CD4-positive, alpha-beta T cell treated with Interleukin-1 beta for 1 hour (primary cell): ENCODE data around the gene CHST1.

Experiments
- DNase-seq, 2 donors: peaks; one replicate each; pipeline ENCODE4 v3.0.0-alpha.2; 2020 to 2022

CHST1 gene, protein sequence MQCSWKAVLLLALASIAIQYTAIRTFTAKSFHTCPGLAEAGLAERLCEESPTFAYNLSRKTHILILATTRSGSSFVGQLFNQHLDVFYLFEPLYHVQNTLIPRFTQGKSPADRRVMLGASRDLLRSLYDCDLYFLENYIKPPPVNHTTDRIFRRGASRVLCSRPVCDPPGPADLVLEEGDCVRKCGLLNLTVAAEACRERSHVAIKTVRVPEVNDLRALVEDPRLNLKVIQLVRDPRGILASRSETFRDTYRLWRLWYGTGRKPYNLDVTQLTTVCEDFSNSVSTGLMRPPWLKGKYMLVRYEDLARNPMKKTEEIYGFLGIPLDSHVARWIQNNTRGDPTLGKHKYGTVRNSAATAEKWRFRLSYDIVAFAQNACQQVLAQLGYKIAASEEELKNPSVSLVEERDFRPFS

DNA sequence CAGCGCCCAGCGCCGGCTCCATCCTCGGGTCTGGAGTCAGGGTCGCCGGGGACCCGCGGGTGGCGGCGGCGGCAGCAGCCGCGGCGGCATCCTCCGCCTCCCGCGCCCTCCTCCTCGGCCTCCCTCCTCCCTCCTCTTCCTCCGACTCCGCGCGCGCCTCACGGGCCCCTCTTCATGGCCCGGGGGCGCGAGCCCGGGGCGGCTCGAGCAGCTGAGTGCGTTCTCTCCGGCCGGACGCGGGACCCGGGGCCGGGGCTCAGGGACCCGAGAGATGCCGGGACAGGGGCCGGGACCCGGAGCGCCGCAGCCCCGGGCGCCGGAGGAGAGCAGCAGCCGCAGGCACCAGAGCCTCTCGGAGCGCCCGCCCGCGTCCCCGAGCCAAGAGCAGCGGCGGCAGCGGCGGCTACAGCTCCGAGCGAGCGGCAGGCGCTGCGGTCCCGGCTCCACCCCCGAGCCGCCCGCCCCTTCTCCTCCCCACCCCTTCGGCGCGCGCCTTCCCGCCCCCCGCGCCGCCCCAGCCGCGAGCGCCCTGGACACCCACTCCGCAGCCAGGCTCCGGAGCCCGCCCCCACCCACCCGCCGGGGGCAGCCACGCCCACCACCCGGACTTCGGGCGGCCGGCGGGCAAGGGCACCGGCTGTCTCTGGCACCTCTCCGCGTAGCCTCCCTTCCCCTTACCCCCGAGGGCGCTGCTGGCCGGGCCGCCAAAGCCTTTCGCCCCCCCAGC, at the start of gene CHST1:
TSS of gene CHST1 (minus strand) at position 417 of the 727 bp plus-strand sequence. CDS start 14,699 bp downstream, outside the sequence.
- peak in 1 of 2 donors; percentile 7 for DNase-seq

DNA sequence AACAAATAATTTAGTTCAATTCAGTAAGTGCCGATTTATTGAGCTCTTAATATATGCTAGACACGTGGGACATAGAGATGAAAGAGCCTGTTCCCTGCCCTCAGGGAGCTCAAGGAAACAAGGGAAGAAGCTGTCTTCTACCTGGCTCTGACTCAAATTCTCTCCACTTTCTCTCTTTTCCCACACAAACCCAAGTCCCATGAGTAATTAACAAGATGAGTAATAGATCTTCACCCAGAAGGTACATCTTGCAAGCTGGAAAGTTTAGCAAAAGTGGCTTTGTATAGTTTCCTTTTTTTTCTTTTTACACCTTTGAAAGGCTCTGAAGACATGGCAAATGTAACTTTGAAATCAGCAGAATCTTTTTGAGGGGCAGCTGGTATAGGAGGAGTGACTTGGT, 48.2 kb upstream of the CHST1 start:
- no peak for DNase-seq

- no peak for DNase-seq
These were observed 45.1 kb upstream of the CHST1 start for GRCh38 chr11:45710561-45710960.

DNA sequence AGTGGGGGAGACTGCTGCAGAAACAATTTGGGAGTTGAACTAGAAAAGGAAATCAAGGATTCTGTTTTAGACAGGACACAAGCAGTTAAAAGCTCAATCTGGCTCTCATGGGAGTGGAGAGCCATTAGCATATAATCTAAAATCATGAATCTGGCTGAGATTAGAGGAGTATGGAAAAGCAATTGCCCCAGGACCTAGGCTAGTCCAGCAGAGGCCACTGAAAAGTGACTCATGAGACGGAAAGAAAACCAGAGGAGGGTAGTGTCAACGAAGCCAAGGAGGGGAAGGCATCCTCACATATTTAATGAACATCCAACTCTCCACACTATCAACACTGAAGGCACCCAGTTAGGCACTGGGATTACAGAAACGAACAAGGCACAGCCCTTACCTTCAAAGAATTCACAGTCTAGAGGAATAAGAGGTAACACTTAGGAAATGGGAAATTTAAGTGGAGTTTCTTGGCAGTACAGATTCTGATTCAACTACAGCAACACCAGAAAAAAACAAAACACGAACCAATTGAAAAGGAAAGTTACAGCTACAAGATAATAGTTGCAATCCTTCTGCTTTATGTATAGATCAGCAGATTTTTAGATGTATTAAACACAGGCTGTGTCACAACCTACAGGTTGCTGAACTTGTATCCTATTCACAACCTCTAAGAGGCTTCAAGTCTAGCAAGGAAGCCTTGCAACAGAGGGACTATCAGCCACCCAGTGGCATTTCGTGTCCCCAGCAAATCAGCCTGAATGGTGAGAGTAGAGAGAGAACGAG, 43.7 kb upstream of the CHST1 start:
- no peak for DNase-seq

DNA sequence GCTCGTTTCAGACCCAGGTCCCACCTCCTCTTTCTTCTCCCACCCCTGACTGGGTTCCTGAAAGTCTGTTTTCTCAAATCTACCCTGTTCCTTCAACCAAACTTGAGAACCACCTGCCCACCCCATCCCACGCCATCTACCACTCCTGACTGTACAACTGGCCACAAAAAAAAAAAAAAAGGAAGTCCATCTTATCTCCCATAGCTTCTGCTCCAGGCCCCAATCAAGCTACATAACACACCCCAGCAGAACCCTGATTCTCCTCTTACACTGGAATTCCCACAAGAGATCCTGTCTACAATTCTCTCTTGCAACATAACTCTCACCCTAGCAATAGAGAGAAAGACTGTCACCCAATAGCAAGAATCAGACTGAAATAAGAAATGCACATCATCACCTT, 39.2 kb upstream of the CHST1 start:
- DNase-seq: no peak

GRCh38 chr11:45704133-45704532, 38.7 kb upstream of the CHST1 start:
- no peak for DNase-seq

GRCh38 chr11:45702511-45702910, 37.1 kb upstream of the CHST1 start:
- DNase-seq: no peak

DNA sequence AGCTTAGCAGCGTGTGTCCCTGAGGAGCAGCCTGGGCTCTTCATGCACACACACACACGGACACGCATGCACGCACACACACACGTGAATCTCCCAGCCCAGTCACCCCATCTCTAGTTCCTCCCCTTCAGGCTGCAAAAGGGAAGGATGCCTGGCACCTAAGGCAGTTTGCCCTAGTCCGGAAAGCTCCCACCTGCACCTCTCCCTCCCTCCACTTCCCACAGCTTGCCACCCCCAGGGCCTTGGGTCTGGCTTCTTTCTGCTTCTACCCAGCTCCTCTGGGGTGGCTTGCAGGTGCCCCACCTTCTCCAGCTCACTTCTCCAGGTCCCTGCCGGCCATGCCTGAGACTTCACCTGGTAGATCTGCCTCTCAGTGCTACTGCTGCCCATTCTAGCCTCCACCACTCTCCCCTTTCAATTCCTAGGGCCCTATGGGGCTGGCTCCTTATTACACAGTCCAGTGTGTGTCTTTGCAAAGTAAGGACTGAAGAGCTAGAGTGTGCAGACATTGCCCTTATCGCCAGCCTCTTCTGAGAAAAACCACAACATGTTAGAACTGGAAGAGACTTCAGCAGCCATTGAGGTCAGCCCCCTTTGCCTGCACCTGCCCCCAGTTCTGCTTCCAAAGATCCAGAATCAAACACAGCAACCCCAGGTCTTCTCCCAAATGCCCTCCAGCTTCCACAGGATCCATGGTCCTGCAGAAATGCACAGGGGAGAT, 33.5 kb upstream of the CHST1 start:
- no peak for DNase-seq

DNA sequence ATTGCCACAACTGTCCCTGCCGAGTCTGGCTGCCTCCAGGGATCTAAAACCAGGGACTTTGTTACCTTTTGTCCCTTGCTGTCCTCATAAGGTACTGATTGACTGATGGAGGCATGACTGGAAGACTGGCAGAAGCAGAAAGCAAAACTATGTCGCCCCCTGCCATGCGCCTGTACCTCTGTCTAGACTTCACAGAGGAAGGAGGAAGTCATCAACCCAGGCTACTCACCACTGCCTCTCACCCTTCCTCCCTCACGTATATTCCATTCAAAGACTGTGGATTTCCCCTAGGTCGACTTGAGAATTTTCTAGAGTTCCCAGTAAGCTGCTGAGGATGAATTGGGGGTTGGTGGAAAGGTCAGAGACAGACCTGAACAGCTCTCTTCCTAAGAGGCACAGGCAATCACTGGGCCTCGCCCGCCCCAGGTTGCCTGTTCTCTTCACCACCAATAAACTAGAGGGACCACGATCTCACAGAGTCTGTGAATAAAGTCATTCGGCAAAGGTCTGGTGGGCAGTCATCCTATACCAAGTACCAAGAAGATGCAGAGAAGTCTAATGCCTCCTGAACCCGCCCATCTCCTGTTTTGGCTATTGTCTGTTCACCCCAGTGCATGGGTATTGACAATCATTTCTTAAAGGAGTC, 27.5 kb upstream of the CHST1 start:
- no peak for DNase-seq

DNA sequence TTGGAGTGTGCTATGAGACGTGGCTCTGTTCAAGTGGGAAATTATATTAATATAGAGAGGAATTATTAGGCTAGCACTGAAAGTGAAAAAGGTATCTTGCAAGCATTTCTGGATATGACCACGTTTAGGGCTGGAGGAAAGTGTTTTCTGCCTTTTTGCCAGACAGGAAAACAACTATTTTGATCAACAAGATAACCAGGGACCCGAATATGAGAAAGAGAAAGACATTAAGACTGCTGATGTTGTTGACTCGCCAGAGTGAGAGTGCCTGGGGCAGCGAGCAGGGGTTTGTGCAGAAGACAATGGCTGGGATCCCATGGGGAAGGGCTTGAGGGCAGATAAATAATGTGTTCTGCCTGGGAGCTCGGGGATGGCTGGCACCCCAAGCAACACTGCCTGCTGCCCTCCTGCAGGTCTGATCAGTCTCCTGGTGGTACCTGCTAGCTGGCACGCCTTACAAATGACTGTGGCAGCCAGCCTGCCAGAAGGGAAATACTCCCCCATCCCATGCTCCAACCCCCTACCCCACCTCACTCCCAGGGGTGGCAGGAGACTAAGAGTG, 23.1 kb upstream of the CHST1 start:
- no peak for DNase-seq

DNA sequence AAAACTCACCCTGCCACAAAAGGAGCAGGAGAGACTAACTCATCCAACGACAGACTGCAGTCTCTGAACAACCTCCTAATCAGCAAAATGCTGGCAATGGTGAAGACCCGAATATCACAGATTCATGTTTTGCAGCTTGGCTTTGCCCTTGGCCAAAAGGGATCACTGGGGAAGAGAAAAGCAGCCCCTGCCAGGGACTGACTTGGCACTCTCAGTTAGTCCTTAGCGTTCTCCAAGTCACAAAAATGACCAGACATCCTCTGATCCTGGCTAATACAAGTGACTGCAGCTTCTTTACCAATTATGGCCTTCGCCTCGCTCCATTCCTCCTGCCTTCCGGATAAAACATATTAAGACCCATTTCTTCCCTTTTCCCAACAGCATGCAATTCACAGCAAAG, 22.4 kb upstream of the CHST1 start:
- DNase-seq: no peak

GRCh38 chr11:45685964-45686537, 20.6 kb upstream of the CHST1 start:
- DNase-seq: no peak

GRCh38 chr11:45684440-45684839, 19.0 kb upstream of the CHST1 start:
- no peak for DNase-seq

GRCh38 chr11:45683271-45684058, 18.0 kb upstream of the CHST1 start:
- no peak for DNase-seq

- DNase-seq: no peak
These were observed 14.4 kb upstream of the CHST1 start for GRCh38 chr11:45679806-45680205.

DNA sequence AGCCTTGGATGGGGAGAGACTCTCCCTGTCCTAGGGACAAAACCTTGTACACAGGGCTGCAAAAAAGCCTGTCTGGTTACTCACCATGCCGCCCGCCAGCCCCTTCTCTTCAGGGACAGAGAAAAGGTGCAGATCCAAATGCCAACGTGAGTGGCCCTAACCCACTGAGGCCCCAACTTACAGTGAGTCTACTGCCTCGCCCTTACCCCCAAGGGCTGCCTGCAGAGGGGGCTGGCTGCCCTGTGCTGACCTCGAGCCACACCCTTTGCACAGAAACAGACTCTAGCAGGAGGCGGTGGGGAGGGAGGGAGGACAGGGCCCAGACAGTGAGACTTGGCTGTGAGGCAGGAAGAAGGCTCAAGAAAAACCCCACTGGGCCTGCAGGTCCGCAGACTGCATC, 13.6 kb upstream of the CHST1 start:
- DNase-seq: no peak

DNA sequence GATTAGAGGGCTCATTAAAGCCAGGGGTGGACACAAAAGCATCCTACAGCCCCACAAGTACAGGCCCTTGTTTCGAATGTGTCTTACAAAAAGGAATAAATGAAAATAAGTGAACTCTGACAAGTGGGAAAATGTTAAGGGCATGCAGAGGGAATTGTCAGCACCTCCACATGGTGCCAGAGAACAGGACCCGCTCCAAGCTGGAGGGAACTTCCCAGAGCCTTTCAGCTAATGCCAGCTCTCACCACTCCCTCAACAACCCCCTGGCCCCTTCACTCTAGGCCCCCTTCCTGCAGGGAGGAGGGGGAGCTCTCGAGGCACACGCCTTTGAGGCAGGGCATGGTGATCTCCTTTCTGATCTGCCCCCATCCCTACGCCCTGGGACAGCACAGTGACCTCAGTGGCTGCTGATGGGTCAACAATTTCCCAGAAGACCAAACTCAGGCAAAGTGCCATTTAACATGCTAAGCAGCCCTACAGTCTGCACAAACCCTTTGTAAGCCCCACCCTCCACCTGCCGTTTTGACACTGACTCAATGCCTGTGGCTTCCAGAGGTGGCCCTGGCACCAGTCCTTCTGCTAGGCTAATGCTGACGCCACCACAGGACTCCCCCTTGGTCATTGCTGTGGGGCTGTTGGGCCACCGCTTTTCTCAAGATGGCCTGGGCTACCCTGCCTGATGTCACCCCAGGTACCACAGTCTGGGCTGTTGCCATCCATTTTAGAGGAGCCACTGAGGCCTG, 12.5 kb upstream of the CHST1 start:
- DNase-seq: no peak

DNA sequence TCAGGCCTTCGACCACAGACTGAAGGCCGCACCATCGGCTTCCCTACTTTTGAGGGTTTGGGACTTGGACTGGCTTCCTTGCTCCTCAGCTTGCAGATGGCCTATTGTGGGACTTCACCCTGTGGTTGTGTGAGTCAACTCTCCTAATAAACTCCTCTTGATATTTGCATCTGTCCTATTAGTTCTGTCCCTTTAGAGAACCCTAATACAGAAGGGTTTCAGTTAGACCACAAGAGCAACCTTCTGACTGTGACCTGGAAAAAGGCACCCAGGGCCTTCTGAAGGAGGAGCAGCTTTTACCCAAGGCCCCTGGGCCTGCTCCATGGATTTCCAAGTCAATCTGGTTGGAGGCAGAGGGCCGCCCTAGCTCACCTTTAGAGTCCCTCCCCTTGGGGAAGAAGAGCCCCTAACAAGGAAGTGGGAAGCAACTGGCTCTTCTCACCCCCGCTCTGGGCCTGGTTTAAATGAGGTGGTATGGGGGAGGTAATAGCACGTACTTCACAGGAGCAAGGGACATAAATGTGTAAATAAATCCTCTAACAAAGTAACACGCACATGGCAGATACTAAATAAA, 11.2 kb upstream of the CHST1 start:
- no peak for DNase-seq

- no peak for DNase-seq
These were observed 10.2 kb upstream of the CHST1 start for GRCh38 chr11:45675646-45676045.
